HepG2 (cell line): Measurements from ENCODE around the gene WDR54. TPM values are rescaled to one million over a fixed set of nuclear protein-coding genes. Genes with fewer than 3 reads are reported as not detected.
A peak's percentile ranks its signal among the peaks of the same experiment; 100 is the strongest.

ENCODE experiments used
- CTCF ChIP-seq: sonication (generic); formaldehyde crosslinking; IDR thresholded peaks from 2 replicates; pipeline ENCODE4 v1.5.0; 2020; ENCODE audit warnings: mild to moderate bottlenecking, missing genetic modification reagents, moderate library complexity
- ELF3 ChIP-seq: IDR thresholded peaks from 2 replicates; pipeline ENCODE4 v1.6.1; 2016; ENCODE audit warnings: missing genetic modification reagents, missing compliant biosample characterization
- FOXC1 ChIP-seq: sonication (generic); formaldehyde crosslinking; IDR thresholded peaks from 2 replicates; pipeline ENCODE4 v1.8.0; 2022; ENCODE audit warnings: mild to moderate bottlenecking, missing genetic modification reagents, borderline replicate concordance
- FOXP4 ChIP-seq: sonication (generic); formaldehyde crosslinking; IDR thresholded peaks from 2 replicates; pipeline ENCODE4 v1.4.0; 2020; ENCODE audit warnings: missing genetic modification reagents
- GRHL1 ChIP-seq: sonication (generic); formaldehyde crosslinking; conservative IDR thresholded peaks from 2 replicates; pipeline ENCODE4 v1.8.0; 2022; ENCODE audit warnings: missing genetic modification reagents
- HES4 ChIP-seq: sonication (generic); formaldehyde crosslinking; IDR thresholded peaks from 2 replicates; pipeline ENCODE4 v1.9.0; 2021; ENCODE audit warnings: mild to moderate bottlenecking, missing genetic modification reagents, borderline replicate concordance
- IRF2 ChIP-seq: IDR thresholded peaks from 2 replicates; pipeline ENCODE4 v1.6.1; 2018; ENCODE audit warnings: missing genetic modification reagents, missing compliant biosample characterization
- IRF9 ChIP-seq: sonication (generic); formaldehyde crosslinking; IDR thresholded peaks from 2 replicates; pipeline ENCODE4 v1.8.0; 2022; ENCODE audit warnings: missing genetic modification reagents, mild to moderate bottlenecking, borderline replicate concordance
- NR2F1 ChIP-seq, 2 experiments: fragments of 450-650 bp in 1 of 2; formaldehyde crosslinking in 1 of 2; IDR thresholded peaks; 2 replicates each; pipeline versions ENCODE4 v1.5.0 to v1.6.1; 2016 to 2020; ENCODE audit warnings: mild to moderate bottlenecking in 1 of 2, missing compliant biosample characterization in 1 of 2, missing genetic modification reagents in 1 of 2, moderate library complexity in 1 of 2
- SIN3A ChIP-seq: IDR thresholded peaks from 2 replicates; pipeline ENCODE4 v1.6.1; 2011; ENCODE audit warnings: low read depth, mild to moderate bottlenecking, control low read depth, low read length, borderline replicate concordance
- SMAD3 ChIP-seq: sonication (generic); formaldehyde crosslinking; IDR thresholded peaks from 2 replicates; pipeline ENCODE4 v1.4.0; 2020; ENCODE audit warnings: missing genetic modification reagents
- THAP11 ChIP-seq: IDR thresholded peaks from 2 replicates; pipeline ENCODE4 v1.6.1; 2016; ENCODE audit warnings: missing biosample characterization, missing genetic modification reagents
- ZBTB49 ChIP-seq: sonication (generic); formaldehyde crosslinking; IDR thresholded peaks from 2 replicates; pipeline ENCODE4 v1.4.0; 2020; ENCODE audit warnings: missing genetic modification reagents, borderline replicate concordance
- ZFY ChIP-seq: sonication (generic); formaldehyde crosslinking; IDR thresholded peaks from 2 replicates; pipeline ENCODE4 v1.4.0; 2020; ENCODE audit warnings: missing genetic modification reagents
- ZNF160 ChIP-seq: sonication (generic); formaldehyde crosslinking; IDR thresholded peaks from 2 replicates; pipeline ENCODE4 v1.8.0; 2022; ENCODE audit warnings: mild to moderate bottlenecking, inconsistent platforms, missing genetic modification reagents
- ZNF264 ChIP-seq: sonication (generic); formaldehyde crosslinking; IDR thresholded peaks from 2 replicates; pipeline ENCODE4 v1.4.0; 2020; ENCODE audit warnings: missing genetic modification reagents
- ZNF382 ChIP-seq: sonication (generic); formaldehyde crosslinking; IDR thresholded peaks from 2 replicates; pipeline ENCODE4 v1.5.0; 2020; ENCODE audit warnings: missing genetic modification reagents, mild to moderate bottlenecking, borderline replicate concordance
- ZNF431 ChIP-seq: sonication (generic); formaldehyde crosslinking; IDR thresholded peaks from 2 replicates; pipeline ENCODE4 v1.9.0; 2022; ENCODE audit warnings: missing genetic modification reagents, low read depth, mild to moderate bottlenecking, borderline replicate concordance
- ZNF747 ChIP-seq: sonication (generic); formaldehyde crosslinking; IDR thresholded peaks from 2 replicates; pipeline ENCODE4 v1.8.1; 2023; ENCODE audit warnings: missing genetic modification reagents, mild to moderate bottlenecking, borderline replicate concordance
- polyA plus RNA-seq, 8 experiments: library from polyadenylated mRNA; depleted of rRNA in 3 of 8; stranded (reverse) in 7 of 8; unstranded in 1 of 8; fragments of >200 nt; fragmentation: Illumina TruSeq in 4 of 8; extraction: Trizol in 4 of 8; gene quantifications; 2 replicates each; pipeline versions ENCODE4 v1.2.1 to v1.2.3, GENCODE V29; 2011 to 2016; ENCODE audit warnings: low read depth in 4 of 8, missing spikeins in 1 of 8, mixed read lengths in 1 of 8; ENCODE audit not compliant: insufficient read depth in 1 of 8
- total RNA-seq, 5 experiments: library from RNA; depleted of rRNA; stranded (reverse); fragments of >200 nt; fragmentation: Illumina TruSeq; extraction: Trizol; gene quantifications; 2 replicates each; pipeline ENCODE4 v1.2.3, GENCODE V29; 2016; ENCODE audit warnings: low read depth in 1 of 5

WDR54 gene
- total and polyA plus RNA-seq, 2 of the 13 experiments (the other 11 are each of a cell fraction or from before 2014, with no cell fraction given): 2.0 to 17.3 TPM

- TF ChIP-seq ZBTB49 (no peak), FOXP4 (CRISPR knock-in tag) (peak; percentile 70), IRF2 (CRISPR knock-in tag) (peak; percentile 99), ZNF431 (peak; percentile 41; the same call in 1 of the 2 replicates), HES4 (CRISPR knock-in tag) (peak; percentile 67; the same call in 1 of the 2 replicates), THAP11 (CRISPR knock-in tag) (peak; percentile 98), ZNF747 (CRISPR knock-in tag) (peak; percentile 74; the same call in 1 of the 2 replicates), CTCF (CRISPR knock-in tag) (peak; percentile 36), ELF3 (CRISPR knock-in tag) (peak; percentile 95), ZFY (CRISPR knock-in tag) (peak; percentile 71), ZNF382 (CRISPR knock-in tag) (no peak), SMAD3 (peak; percentile 99), ZNF160 (CRISPR knock-in tag) (peak; percentile 86), ZNF264 (peak; percentile 52), SIN3A (peak; percentile 98), FOXC1 (CRISPR knock-in tag) (peak; percentile 93; the same call in 1 of the 2 replicates), NR2F1 (CRISPR knock-in tag; IDR thresholded peaks at IDR 0.05) (peak; percentile 4 to 19; a peak in 1 of 4 replicates), IRF9 (peak; percentile 68; the same call in 1 of the 2 replicates), GRHL1 (CRISPR knock-in tag) (no peak)
These were observed 33.4 kb downstream of the WDR54 start, which contains the start of gene INO80B (continued) for GRCh38 chr2:74454654-74455511.
